Central memory CD4-positive, alpha-beta T cell (primary cell): ENCODE measurements around the gene PLEKHG5.

Source experiments
- DNase-seq: peaks from one replicate; pipeline ENCODE4 v3.0.0; 2022

Gene PLEKHG5

GRCh38 chr1:6475381-6476133 is 15.9 kb downstream of the PLEKHG5 start:
- peak; percentile 76 for DNase-seq

GRCh38 chr1:6474815-6475282 is 16.6 kb downstream of the PLEKHG5 start:
- DNase-seq = no peak

GRCh38 chr1:6473974-6474814 is 17.3 kb downstream of the PLEKHG5 start:
- no peak for DNase-seq

DNA sequence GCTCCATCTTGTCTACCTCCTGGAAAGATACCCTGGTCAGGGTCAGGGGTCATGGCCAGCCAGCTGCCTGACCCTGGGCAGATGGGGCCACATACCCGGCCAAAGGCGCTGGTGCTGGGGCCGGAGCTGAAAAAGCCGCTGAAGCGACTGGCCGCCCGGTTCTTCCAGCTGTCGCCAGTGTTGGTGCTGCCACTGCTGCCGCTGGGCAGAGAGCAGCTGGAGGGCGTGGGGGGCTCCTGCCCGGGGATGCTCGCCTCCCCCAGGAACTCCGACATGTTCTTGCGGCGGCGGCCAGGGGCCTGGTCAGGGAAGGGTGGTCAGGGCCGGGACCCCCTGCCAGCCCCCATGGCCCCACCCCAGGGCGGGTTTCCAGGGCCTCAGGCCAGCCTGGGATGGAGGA is 18.3 kb downstream of the PLEKHG5 start:
- no peak for DNase-seq

DNA sequence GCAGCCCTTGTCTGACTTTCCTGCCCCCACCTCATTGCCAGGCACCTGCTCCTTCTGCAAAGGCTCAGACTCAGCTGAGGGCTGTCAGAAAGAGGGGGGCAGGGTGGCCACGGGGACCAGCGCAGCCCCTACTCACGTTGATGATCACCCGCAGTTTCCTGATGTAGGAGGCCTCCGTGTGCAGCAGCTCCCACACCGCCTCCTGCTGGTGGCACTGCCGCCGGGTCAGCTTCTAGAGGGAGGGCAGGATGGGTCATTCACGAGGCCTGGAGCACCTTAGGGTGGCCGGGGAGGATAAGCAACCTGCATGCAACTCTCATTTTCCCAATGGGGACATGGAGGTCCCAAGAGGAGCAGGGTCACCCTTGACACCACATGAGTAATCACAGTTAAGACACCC is 19.1 kb downstream of the PLEKHG5 start:
- DNase-seq = no peak

DNA sequence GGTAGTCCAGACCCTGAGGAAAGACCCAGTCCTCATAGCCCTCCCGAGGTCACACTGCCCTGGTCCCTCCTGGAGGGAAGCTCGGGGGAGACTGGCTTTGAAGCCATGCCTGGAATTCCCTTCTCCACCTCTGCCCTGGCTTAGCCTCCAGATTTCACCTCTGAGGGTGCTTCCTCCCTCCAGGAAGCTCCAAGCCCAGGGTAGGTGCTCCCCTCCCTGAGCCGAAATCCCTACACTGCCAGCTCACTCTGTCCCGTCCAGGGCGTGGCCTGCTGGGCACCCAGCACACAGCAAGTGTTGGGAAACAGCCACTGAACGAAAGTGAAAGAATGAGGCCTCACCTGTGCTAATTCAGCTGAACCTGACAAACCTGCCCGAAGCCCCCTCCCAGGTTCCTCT is 19.5 kb downstream of the PLEKHG5 start:
- DNase-seq = no peak

GRCh38 chr1:6471086-6471969 is 20.1 kb downstream of the PLEKHG5 start:
- DNase-seq = peak; percentile 48

DNA sequence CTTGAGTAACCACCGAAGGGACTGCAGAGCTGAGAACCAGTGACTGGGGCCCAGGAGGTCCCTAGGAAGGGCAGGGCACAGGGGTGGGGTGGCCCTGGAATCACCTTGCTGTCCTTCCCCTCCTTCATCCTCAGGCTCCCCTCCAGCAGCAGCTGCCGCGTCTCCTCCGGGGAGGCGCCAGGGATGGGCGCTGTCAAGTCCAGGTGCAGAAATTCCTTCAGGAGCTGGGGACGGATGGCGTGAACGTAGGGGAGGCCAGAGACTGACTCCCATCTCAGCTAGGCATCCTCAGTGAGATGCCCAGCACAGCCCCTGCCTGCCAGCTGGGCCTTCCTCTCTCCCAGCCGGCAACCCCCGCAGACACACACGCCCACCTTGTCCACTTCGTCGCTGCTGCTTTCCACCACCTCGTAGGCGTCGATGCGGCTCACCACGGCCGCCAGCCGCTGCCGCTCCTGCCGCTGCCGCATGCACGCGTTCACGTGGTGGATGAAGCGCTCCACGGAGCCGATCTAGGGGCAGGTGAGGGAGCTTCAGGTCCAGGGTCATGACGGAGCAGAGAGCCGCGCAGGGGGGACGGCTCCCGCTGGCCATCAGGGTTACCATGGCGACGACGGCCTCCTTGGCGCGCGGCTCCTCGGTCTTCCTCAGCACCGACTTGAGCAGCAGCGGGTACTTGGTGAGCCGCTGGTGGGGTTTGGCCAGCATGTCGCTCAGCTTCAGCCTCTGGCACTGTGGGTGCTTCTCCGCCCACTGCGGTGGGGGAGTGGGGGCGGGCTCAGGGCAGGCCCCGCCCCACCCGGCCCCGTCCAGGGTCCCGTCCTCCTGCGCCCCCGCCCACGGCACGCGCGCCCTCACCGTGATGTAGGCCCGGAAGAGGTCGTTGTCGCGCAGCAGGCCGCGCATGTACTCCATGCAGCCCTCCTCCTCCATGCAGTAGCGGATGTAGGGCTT is 21.1 kb downstream of the PLEKHG5 start:
- no peak for DNase-seq

DNA sequence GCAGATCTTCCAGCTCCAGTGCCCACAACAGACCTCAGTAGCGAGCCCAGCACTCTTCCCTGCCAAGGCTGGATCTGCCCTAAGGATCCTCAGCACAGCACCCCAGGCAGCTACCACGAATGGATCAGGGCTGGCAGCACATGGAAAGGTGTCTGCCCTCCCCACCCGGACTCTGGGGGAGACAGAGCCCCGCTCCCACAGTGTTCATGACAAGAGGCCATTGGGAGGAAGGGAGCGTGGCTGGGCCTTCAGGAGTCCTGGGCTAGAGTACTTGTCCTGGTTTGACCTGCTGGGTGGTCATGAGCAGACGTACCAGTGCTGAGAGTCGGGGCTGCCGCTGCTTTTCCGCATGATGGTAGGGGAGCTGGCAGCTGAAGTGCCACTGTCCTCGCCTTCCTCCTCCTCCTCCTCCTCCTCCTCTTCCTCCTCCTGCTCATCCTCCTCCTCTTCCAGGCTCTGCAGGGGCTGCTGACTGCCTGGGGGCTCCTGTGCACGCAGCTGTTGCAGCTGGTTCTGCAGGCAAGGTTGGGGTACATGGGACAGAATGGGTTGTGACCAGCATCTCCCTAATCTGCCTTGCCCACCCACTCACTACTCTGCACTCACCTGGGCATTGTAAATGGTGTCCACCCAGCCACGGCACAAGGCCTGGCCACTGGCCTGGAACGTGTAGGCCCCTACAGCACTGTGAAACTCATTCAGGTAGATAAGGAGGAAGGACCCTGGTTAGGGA is 22.6 kb downstream of the PLEKHG5 start:
- DNase-seq = no peak

GRCh38 chr1:6467744-6468688 is 23.5 kb downstream of the PLEKHG5 start:
- DNase-seq = no peak

GRCh38 chr1:6467224-6467623 is 24.2 kb downstream of the PLEKHG5 start:
- DNase-seq = no peak

GRCh38 chr1:6466751-6467150 is 24.7 kb downstream of the PLEKHG5 start:
- DNase-seq = no peak

DNA sequence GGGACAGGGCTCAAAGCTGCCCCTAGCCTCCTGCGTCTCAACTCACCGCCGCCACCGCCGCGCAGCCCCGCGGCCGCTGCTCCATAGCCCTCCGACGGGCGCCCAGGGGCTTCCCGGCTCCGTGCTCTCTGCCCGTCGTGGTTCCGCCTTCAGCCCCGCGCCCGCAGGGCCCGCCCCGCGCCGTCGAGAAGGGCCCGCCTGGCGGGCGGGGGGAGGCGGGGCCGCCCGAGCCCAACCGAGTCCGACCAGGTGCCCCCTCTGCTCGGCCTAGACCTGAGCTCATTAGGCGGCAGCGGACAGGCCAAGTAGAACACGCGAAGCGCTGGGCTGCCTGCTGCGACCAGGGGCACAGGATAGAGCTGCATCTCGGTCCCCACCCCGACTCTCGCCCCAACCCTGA is 25.4 kb downstream of the PLEKHG5 start, which contains the start of gene TNFRSF25:
Gene TNFRSF25 (minus strand): TSS at position 151 of the 400 bp plus-strand sequence. CDS start 66 bp downstream, at position 85.
- peak; percentile 73 for DNase-seq

GRCh38 chr1:6465461-6466005 is 25.9 kb downstream of the PLEKHG5 start:
- peak; percentile 68 for DNase-seq

- DNase-seq = no peak
Measured at GRCh38 chr1:6464915-6465314, 26.6 kb downstream of the PLEKHG5 start.

GRCh38 chr1:6464514-6464836 is 27.0 kb downstream of the PLEKHG5 start:
- no peak for DNase-seq

GRCh38 chr1:6463120-6463412 is 28.4 kb downstream of the PLEKHG5 start:
- no peak for DNase-seq

DNA sequence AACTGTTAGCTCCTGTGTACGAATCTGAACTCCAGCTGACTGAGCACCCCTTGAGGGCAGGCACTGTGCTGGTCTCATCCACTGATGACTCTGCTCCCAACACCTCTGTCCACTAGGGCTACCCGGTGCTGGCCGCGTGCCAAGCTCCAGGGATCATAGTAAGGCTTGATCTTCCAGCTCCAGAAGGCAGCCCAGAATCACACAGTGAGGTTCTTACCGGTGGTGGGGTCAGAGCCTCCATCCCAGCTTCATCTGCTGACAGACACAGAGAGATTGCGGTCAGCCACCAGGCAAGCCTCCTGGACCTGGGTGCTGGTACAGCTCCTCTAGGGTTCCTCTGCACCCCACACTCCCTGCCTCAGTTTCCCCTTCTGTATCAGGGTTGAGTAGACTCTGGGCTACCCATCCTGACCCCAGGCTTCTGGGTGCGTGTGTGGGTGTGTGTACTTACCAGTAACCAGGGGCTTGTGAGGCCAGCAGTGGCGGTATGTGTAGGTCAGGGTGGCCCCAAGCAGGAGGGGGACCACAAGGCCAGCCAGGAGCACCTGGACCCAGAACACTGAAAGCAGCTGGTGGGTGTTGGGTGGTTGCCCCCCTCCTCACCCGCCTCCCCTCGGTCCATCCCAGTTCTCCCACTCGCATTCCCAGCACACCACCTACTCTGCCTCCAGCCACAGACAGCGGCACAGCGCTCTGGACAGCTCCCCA is 28.9 kb downstream of the PLEKHG5 start:
- DNase-seq = no peak
